Spleen (tissue), 11 donors: ENCODE results near the gene PDE8A. TPM values are rescaled to one million over a fixed set of nuclear protein-coding genes. Genes with fewer than 3 reads are reported as not detected.

Source experiments
- DNase-seq: peaks from one replicate; pipeline ENCODE4 v3.0.0-alpha.2; 2020
- H3K27ac ChIP-seq, 8 donors: fragments of 200-600 bp; sonication (generic) in 7 of 8; 1 replicate in 4 of 8; 2 replicates in 4 of 8; pipeline versions ENCODE4 v1.5.0 to v1.8.0; 2016 to 2021; ENCODE audit warnings: inconsistent platforms in 4 of 8, mild to moderate bottlenecking in 4 of 8, moderate library complexity in 1 of 8
- H3K27me3 ChIP-seq, 7 donors: fragments of 200-600 bp; sonication (generic) in 6 of 7; replicated peaks in 1 of 7; 1 replicate in 4 of 7; 2 replicates in 3 of 7; pipeline versions ENCODE4 v1.5.0 to v1.8.0; 2016 to 2021; ENCODE audit warnings: inconsistent platforms in 3 of 7, mild to moderate bottlenecking in 1 of 7
- H3K36me3 ChIP-seq, 6 donors: fragments of 200-600 bp; sonication (generic) in 5 of 6; 1 replicate in 4 of 6; 2 replicates in 2 of 6; pipeline versions ENCODE4 v1.5.0 to v1.8.0; 2016 to 2021; ENCODE audit warnings: inconsistent platforms in 2 of 6
- H3K4me1 ChIP-seq, 6 donors: fragments of 200-600 bp; sonication (generic) in 5 of 6; 1 replicate in 3 of 6; 2 replicates in 3 of 6; pipeline versions ENCODE4 v1.5.0 to v1.8.0; 2016 to 2021; ENCODE audit warnings: inconsistent platforms in 3 of 6
- H3K4me3 ChIP-seq, 8 donors: fragments of 200-600 bp; sonication (generic) in 7 of 8; 1 replicate in 4 of 8; 2 replicates in 4 of 8; pipeline versions ENCODE4 v1.5.0 to v1.8.0; 2016 to 2021; ENCODE audit warnings: inconsistent platforms in 4 of 8, mild to moderate bottlenecking in 4 of 8, moderate library complexity in 2 of 8
- H3K9me3 ChIP-seq, 8 donors: fragments of 200-600 bp; sonication (generic) in 7 of 8; 1 replicate in 4 of 8; 2 replicates in 4 of 8; pipeline versions ENCODE4 v1.5.0 to v1.8.0; 2016 to 2021; ENCODE audit warnings: inconsistent platforms in 4 of 8
- POLR2A ChIP-seq, 3 donors: fragments of 450-650 bp; IDR thresholded peaks; one replicate each; pipeline ENCODE4 v1.5.1; 2017; ENCODE audit warnings: antibody characterized with exemption in 3 of 3, mild to moderate bottlenecking in 1 of 3
- POLR2AphosphoS5 ChIP-seq, 3 donors: sonication (generic); formaldehyde crosslinking; IDR thresholded peaks; one replicate each; pipeline ENCODE4 v1.5.1; 2017; ENCODE audit warnings: antibody characterized with exemption in 3 of 3
- WGBS, 5 donors: extraction: QIAGEN DNeasy Blood & Tissue Kit in 3 of 5; methylation state at CpG; one replicate each; pipeline versions ENCODE4 v1.1.5 to v1.1.7; 2013 to 2018; 5-methylcytosine and 5-hydroxymethylcytosine counted together
- intact Hi-C: fragments of 100-400 bp; cut with DNase I; formaldehyde crosslinking; loops from one replicate; pipeline ENCODE4 v1.15.0; 2023; ENCODE audit warnings: low total_unique reads
- polyA plus RNA-seq, 3 donors: library from polyadenylated mRNA; stranded (reverse); fragments of 200-250 nt; gene quantifications; one replicate each; pipeline ENCODE4 v1.2.1, GENCODE V29; 2013
- total RNA-seq, 7 donors: library from RNA; depleted of rRNA in 3 of 7; stranded (reverse); fragments of >200 nt in 3 of 7; fragmentation: NEBNext Ultra II Directional in 4 of 7; extraction: Animal tissue kit (Norgen Biotek cat#: 25700) in 4 of 7; gene quantifications; one replicate each; pipeline versions ENCODE4 v1.1.0 to v1.2.1, GENCODE V29; 2016 to 2021
- TF ChIP-seq, protein P1 (sequence below), 11 experiments: fragments of 200-600 bp in 7 of 11; fragments of 450-650 bp in 4 of 11; sonication (generic) in 4 of 11; IDR thresholded peaks in 8 of 11; conservative IDR thresholded peaks in 3 of 11; 1 replicate in 7 of 11; 2 replicates in 4 of 11; pipeline versions ENCODE4 v1.4.0 to v1.8.0; 2016 to 2021; ENCODE audit warnings: antibody characterized with exemption in 11 of 11, inconsistent platforms in 4 of 11, mild to moderate bottlenecking in 1 of 11
- donor health status: healthy with polysubstance abuse.
- donor health status: DM: no; HTN: no; CAD: no; lungs with moderate emphysema.
- donor health status: DM: no; HTN: no; CAD: no.
- donor health status: Bipolar disorder and iron deficiency.
- donor health status: healthy.
- donor health status: DM: no; HTN: no; CAD: no.
- donor health status: DM: yes; HTN: yes; CAD: no.

PDE8A gene
- total and polyA plus RNA-seq, 10 donors: 13.2 to 52.2 (median 30.6) TPM

DNA sequence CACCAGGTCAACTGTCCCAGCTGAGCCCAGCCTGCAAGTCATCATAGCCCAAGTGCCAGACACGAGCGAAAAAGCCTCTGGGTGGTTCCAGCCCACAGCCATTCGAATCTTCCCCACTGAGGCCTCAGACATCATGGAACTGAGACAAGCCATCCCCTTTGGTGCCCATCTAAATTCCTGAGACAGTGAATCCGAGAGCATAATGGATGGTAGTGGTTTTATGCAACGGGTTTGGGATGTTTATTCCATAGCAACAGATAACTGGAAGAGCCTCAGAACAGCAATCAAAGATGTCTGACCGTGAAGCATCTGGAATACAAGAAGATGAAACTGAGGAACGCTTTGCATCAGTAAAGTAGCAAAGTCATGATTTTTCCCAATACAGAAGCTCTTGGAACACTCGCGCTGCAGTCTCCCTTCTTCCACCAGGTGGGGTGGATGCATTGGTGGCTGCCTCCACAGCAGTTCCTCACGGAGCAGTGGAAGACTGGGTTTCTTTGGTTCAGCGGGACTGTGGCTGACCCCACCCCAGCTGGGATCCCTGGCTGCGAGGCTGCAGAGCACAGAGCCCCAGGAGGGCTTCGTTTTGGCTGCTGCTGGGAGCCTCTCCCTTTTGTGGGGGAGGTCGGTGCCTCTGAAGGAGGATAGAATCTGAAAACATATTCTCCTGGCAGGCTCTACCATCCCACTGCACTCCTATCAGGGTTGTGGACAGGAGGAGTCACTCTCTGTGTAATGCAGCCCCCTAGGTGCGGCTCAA lies 26.4 kb upstream of the PDE8A start:
- Histone ChIP-seq H3K27ac (no peak overlapping the region), H3K9me3 (no peaks in the 10 kb centered on the region), H3K27me3 (peaks cover 0 to 4% (median 0%) of the 10 kb centered on the region in 7 donors), H3K36me3 (no peaks in the 10 kb centered on the region), H3K4me3 (peak overlapping the region in 2 of 8 donors; percentile 17 to 27), H3K4me1 (peaks cover 4 to 25% (median 14%) of the 10 kb centered on the region in 6 donors)
- intact Hi-C loops: loop anchor here (2.0 kb wide), 1 partner anchor 88 kb away; no protein-coding TSS in a partner anchor
- 23 to 38% (median 31%) methylated on average over 13 to 15 of the region's 15 CpGs for WGBS, 5 donors
- no peak for TF ChIP-seq POLR2A (IDR thresholded peaks at IDR 0.05)
- TF ChIP-seq, protein P1, sequence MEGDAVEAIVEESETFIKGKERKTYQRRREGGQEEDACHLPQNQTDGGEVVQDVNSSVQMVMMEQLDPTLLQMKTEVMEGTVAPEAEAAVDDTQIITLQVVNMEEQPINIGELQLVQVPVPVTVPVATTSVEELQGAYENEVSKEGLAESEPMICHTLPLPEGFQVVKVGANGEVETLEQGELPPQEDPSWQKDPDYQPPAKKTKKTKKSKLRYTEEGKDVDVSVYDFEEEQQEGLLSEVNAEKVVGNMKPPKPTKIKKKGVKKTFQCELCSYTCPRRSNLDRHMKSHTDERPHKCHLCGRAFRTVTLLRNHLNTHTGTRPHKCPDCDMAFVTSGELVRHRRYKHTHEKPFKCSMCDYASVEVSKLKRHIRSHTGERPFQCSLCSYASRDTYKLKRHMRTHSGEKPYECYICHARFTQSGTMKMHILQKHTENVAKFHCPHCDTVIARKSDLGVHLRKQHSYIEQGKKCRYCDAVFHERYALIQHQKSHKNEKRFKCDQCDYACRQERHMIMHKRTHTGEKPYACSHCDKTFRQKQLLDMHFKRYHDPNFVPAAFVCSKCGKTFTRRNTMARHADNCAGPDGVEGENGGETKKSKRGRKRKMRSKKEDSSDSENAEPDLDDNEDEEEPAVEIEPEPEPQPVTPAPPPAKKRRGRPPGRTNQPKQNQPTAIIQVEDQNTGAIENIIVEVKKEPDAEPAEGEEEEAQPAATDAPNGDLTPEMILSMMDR (IDR thresholded peaks at IDR 0.05 in 8 of 11, conservative IDR thresholded peaks at IDR 0.05 in 3 of 11): peak; percentile 47 to 83 (median 69)
- peak in 1 of 3 donors; percentile 20 for TF ChIP-seq POLR2AphosphoS5 (IDR thresholded peaks at IDR 0.05)
- peak; percentile 79 for DNase-seq

DNA sequence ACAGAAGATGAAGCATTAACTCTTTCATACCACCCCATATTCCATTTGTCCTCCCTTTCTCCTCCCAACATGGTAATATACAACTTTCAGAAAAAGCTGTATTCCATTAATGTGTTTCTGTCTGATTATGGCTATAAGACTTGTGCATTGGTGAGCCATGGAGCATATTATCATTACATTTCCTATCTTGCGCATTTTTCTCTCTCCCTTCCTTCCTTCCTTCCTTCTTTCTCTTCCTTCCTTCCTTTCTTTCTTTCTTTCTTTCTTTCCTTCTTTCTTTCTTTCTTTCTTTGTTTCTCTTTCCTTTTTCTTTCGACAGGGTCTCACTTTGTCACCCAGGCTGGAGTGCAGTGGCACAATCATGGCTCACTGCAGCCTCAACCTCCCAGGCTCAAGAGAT lies 25.5 kb upstream of the PDE8A start:
- intact Hi-C loops: no loop called here
- H3K27me3 ChIP-seq: peaks cover 0 to 4% (median 0%) of the 10 kb centered on the region in 7 donors
- WGBS, 5 donors: 68 to 79% (median 72%) methylated on average over 2 of the region's 2 CpGs
- peaks cover 4 to 30% (median 14%) of the 10 kb centered on the region in 6 donors for H3K4me1 ChIP-seq
- DNase-seq: no peak
- TF ChIP-seq POLR2A (IDR thresholded peaks at IDR 0.05): no peak
- TF ChIP-seq, protein P1 (IDR thresholded peaks at IDR 0.05 in 8 of 11, conservative IDR thresholded peaks at IDR 0.05 in 3 of 11): no peak
- TF ChIP-seq POLR2AphosphoS5 (IDR thresholded peaks at IDR 0.05): no peak
- H3K4me3 ChIP-seq: no peak overlapping the region
- H3K9me3 ChIP-seq: no peaks in the 10 kb centered on the region
- no peak overlapping the region for H3K27ac ChIP-seq
- H3K36me3 ChIP-seq: no peaks in the 10 kb centered on the region

DNA sequence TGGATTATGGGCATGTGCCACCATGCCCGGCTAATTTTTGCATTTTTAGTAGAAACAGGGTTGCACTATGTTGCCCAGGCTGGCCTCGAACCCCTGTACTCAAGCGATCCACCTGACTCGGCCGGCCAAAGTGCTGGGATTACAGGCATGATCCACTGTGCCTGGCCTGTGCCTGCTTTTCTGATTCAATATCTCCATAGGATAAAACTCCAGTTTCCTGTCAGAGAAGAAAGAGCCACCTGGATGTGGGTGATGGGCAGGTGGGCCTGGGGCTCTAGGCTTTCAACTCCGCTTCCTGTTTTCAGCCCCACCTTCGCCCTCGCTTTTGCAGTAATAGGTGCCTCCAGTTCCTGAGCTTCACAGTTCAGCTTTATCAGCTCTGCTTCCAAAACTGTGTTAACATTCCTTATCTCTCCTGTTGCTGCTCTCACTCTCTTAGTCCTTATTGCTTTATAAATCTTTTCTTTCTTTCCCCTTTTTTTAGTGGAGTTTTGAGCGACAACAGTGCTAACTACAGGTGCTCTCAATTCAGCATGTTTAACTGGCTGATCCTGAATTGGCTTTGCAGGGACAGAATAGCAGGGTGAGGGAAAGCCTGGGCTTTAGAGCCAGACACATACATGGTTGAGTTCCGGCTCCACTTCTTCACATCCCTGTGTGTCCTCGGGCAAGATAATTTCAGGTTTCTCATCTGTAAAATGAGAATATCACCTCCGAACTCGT lies 21.1 kb upstream of the PDE8A start:
- Histone ChIP-seq H3K27ac (no peak overlapping the region), H3K36me3 (no peaks in the 10 kb centered on the region), H3K9me3 (peaks cover 0 to 12% (median 3%) of the 10 kb centered on the region in 8 donors), H3K27me3 (no peaks in the 10 kb centered on the region), H3K4me1 (peaks cover 2 to 23% (median 11%) of the 10 kb centered on the region in 6 donors), H3K4me3 (no peak overlapping the region)
- WGBS, 5 donors: 86 to 93% (median 89%) methylated on average over 12 to 13 of the region's 13 CpGs
- TF ChIP-seq, protein P1 (IDR thresholded peaks at IDR 0.05 in 8 of 11, conservative IDR thresholded peaks at IDR 0.05 in 3 of 11): no peak
- TF ChIP-seq POLR2A (IDR thresholded peaks at IDR 0.05) (no peak), POLR2AphosphoS5 (IDR thresholded peaks at IDR 0.05) (no peak)
- intact Hi-C loops: no loop called here
- no peak for DNase-seq

DNA sequence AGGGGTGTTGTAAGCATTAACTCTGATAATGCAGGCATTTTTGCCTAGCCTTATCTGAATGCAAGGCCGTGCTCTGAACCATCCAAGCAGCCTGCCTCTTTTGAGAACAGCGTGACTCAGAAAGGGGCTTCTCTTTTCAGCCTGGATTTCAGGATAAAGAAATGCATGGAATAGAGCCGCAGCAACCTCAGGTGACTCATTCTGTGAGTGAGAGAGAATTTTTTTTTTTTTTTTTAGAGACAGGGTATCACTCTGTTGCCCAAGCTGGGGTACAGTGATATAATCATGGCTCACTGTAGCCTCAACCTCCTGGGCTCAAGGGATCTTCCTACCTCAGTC lies 20.6 kb upstream of the PDE8A start:
- no peak overlapping the region for H3K4me3 ChIP-seq
- TF ChIP-seq, protein P1 (IDR thresholded peaks at IDR 0.05 in 8 of 11, conservative IDR thresholded peaks at IDR 0.05 in 3 of 11): no peak
- TF ChIP-seq POLR2AphosphoS5 (IDR thresholded peaks at IDR 0.05): no peak
- no peak for TF ChIP-seq POLR2A (IDR thresholded peaks at IDR 0.05)
- no peaks in the 10 kb centered on the region for H3K27me3 ChIP-seq
- no peaks in the 10 kb centered on the region for H3K36me3 ChIP-seq
- 82 to 93% (median 89%) methylated on average over 3 of the region's 3 CpGs for WGBS, 5 donors
- peaks cover 0 to 18% (median 5%) of the 10 kb centered on the region in 6 donors for H3K4me1 ChIP-seq
- peaks cover 0 to 12% (median 3%) of the 10 kb centered on the region in 8 donors for H3K9me3 ChIP-seq
- H3K27ac ChIP-seq: no peak overlapping the region
- intact Hi-C loops: no loop called here
- DNase-seq: no peak
